Glutamatergic neuron (in vitro differentiated cells): ENCODE data around the gene MAPK1. TPM values are rescaled to one million over a fixed set of nuclear protein-coding genes. Genes with fewer than 3 reads are reported as not detected.
A peak's percentile ranks its signal among the peaks of the same experiment; 100 is the strongest.
"Not testable (repeated sequence)": the region's sequence is repeated elsewhere in the genome, so short reads cannot be mapped to it uniquely, and the experiment has no call there.

ENCODE experiments used
- DNase-seq: peaks from one replicate; pipeline ENCODE4 v3.0.0; 2022
- H3K27ac Mint-ChIP-seq: one replicate; pipeline ENCODE4 v1.8.0; 2020; ENCODE audit warnings: mild to moderate bottlenecking, mixed read lengths, inconsistent platforms; ENCODE audit not compliant: unreplicated experiment
- H3K27me3 Mint-ChIP-seq: one replicate; pipeline ENCODE4 v1.8.0; 2020; ENCODE audit warnings: mild to moderate bottlenecking, moderate library complexity, mixed read lengths, inconsistent platforms; ENCODE audit not compliant: unreplicated experiment
- H3K36me3 Mint-ChIP-seq: one replicate; pipeline ENCODE4 v1.8.0; 2020; ENCODE audit warnings: mild to moderate bottlenecking, mixed read lengths, inconsistent platforms; ENCODE audit not compliant: unreplicated experiment
- H3K4me1 Mint-ChIP-seq: one replicate; pipeline ENCODE4 v1.8.0; 2020; ENCODE audit warnings: mild to moderate bottlenecking, low read depth, mixed read lengths, inconsistent platforms; ENCODE audit not compliant: unreplicated experiment
- H3K4me3 Mint-ChIP-seq: one replicate; pipeline ENCODE4 v1.8.0; 2020; ENCODE audit warnings: mild to moderate bottlenecking, mixed read lengths, inconsistent platforms; ENCODE audit not compliant: unreplicated experiment
- H3K9me3 Mint-ChIP-seq: one replicate; pipeline ENCODE4 v1.8.0; 2020; ENCODE audit warnings: mild to moderate bottlenecking, moderate library complexity, mixed read lengths, inconsistent platforms; ENCODE audit not compliant: unreplicated experiment
- total RNA-seq: library from RNA; stranded (reverse); fragmentation: NEBNext Ultra II Directional; extraction: Animal tissue kit (Norgen Biotek cat#: 25700); gene quantifications from one replicate; pipeline ENCODE4 v1.2.1, GENCODE V29; 2021; ENCODE audit not compliant: unreplicated experiment
- TF ChIP-seq, protein P1 (sequence below): fragments of 200-600 bp; sonication (generic); IDR thresholded peaks from one replicate; pipeline ENCODE4 v1.5.0; 2021; ENCODE audit not compliant: partially characterized antibody, unreplicated experiment

Gene MAPK1
- total RNA-seq, 1 donor from 2014 or later = 148 TPM

DNA sequence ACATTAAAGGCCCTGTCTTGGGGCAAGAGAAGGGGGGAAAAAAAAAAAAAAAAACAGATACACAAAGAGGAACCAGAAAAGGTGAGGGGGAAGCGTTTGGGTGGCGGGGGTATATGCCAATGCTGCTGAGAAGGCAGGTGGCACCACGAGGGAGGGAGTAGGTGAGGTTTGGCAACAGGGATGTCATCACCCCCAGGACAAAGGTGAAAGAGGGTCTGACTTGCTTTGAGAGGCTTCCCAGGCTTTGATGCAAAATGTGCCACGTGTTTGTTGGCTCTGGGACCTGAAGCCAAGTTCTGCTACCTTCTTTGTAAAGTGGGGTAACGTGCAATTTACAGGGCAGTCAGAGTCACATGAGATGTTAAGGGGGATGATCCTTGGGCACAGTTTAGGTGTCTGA is 135.9 kb downstream of the MAPK1 start:
- H3K27ac Mint-ChIP-seq = no peak overlapping the region
- no peak overlapping the region for H3K4me3 Mint-ChIP-seq
- no peaks in the 10 kb centered on the region for H3K36me3 Mint-ChIP-seq
- peaks cover 9% of the 10 kb centered on the region for H3K9me3 Mint-ChIP-seq
- TF ChIP-seq, protein P1, sequence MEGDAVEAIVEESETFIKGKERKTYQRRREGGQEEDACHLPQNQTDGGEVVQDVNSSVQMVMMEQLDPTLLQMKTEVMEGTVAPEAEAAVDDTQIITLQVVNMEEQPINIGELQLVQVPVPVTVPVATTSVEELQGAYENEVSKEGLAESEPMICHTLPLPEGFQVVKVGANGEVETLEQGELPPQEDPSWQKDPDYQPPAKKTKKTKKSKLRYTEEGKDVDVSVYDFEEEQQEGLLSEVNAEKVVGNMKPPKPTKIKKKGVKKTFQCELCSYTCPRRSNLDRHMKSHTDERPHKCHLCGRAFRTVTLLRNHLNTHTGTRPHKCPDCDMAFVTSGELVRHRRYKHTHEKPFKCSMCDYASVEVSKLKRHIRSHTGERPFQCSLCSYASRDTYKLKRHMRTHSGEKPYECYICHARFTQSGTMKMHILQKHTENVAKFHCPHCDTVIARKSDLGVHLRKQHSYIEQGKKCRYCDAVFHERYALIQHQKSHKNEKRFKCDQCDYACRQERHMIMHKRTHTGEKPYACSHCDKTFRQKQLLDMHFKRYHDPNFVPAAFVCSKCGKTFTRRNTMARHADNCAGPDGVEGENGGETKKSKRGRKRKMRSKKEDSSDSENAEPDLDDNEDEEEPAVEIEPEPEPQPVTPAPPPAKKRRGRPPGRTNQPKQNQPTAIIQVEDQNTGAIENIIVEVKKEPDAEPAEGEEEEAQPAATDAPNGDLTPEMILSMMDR = no peak
- no peak for DNase-seq
- peaks cover 9% of the 10 kb centered on the region for H3K4me1 Mint-ChIP-seq
- H3K27me3 Mint-ChIP-seq = peaks cover 6% of the 10 kb centered on the region

DNA sequence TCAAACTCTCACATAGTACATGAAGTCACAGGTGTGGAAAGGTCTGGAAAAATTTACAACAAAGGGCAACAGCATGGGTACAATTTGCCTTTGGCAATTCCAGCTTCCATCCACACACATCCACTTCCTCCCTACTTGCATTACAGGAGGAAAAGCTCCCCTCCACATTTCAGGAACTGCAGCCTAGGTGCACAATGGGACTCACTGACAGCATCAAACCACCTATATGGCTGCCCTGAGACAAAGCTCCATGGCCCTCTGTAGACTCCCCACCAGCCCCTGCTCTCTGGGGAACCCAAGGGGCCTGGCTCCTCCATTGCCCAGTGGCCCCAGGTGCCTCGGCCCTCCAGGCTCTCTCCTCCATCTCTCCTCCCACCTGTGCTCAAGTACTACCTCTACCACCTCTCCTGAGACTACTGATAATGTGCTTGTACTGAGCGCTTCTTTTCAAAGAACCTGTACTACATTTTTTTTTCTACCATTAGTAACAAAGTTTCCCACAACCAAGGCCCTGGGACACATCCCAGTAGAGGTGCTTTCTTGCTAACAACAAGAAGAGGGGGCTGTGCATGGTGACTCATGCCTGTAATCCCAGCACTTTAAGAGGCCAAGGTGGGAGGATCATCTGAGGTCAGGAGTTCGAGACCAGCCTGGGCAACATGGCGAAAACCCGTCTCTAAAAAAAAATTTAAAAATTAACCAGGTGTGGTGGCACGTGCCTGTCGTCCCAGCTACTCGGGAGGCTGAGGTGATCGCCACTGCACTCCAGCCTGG is 136.7 kb downstream of the MAPK1 start:
- TF ChIP-seq, protein P1 = no peak
- H3K4me1 Mint-ChIP-seq = peaks cover 9% of the 10 kb centered on the region
- peaks cover 6% of the 10 kb centered on the region for H3K27me3 Mint-ChIP-seq
- H3K9me3 Mint-ChIP-seq = peaks cover 8% of the 10 kb centered on the region
- no peak overlapping the region for H3K27ac Mint-ChIP-seq
- H3K4me3 Mint-ChIP-seq = peak overlapping the region; percentile 0
- no peak for DNase-seq
- H3K36me3 Mint-ChIP-seq = no peaks in the 10 kb centered on the region

DNA sequence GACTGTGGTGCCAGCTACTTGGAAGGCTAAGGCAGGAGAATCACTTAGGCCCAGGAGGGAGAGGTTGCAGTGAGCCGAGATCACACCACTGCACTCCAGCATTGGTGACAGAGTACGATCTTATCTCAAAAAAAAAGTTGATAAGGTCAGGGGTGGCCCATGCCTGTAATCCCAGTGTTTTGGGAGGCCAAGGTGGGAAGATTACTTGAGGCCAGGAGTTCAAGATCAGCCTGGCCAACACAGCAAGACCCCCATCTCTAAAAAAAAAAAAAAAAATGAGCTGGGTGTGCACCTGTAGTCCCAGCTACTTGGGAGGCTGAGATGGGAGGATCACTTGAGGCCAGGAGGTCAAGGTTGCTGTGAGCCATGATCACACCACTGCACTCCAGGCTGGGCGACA is 138.3 kb downstream of the MAPK1 start:
- H3K4me1 Mint-ChIP-seq, H3K4me3 Mint-ChIP-seq, H3K27ac Mint-ChIP-seq, H3K27me3 Mint-ChIP-seq, DNase-seq, H3K9me3 Mint-ChIP-seq, H3K36me3 Mint-ChIP-seq: not testable (repeated sequence)

DNA sequence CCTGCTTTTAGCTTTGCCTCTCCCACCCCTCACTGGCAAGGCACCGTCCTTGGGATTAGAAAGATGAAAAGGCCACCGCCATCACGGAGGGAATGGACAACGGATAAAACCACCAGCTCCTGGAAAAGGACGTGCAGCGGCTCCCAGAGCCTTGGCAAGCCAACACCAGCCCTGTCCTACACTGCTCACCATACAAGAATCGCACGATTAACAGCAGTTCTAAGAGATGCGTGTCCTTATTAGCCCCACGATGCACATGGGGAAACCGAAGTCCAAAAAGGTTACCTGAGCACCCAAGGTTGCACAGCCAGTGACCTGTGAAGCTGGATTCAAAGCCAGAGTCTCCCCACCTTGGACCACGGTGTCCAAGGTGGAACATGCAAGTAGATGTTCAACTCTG is 139.2 kb downstream of the MAPK1 start:
- H3K27ac Mint-ChIP-seq = no peak overlapping the region

DNA sequence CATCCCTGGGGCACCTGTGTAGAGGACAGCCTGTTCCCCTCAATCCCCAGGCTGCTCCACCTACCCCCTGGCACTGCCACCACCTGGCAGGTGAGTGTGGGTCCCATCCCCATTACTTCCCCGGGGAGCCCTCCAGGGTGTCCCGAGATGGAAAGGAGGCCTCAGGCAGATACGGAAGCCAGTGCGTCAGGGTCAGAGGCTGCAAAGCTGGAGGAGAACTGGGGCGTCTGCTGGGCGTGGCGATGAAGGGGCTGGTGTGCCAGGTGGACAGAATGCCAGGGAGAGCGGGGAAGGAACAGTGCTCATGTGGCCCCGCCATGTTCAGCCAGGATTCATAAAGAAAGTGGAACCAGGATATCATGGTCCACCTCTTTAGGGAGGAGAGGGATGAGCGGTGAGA is 139.7 kb downstream of the MAPK1 start:
- no peaks in the 10 kb centered on the region for H3K27me3 Mint-ChIP-seq
- H3K36me3 Mint-ChIP-seq = no peaks in the 10 kb centered on the region
- H3K9me3 Mint-ChIP-seq = peaks cover 2% of the 10 kb centered on the region
- TF ChIP-seq, protein P1 = no peak
- no peak overlapping the region for H3K4me3 Mint-ChIP-seq
- DNase-seq = no peak
- no peak overlapping the region for H3K27ac Mint-ChIP-seq
- H3K4me1 Mint-ChIP-seq = peaks cover 2% of the 10 kb centered on the region

More for the DNA sequence above, 139.2 kb downstream of the MAPK1 start:
- Mint-ChIP-seq H3K4me1 (peaks cover 2% of the 10 kb centered on the region), H3K27me3 (no peaks in the 10 kb centered on the region), H3K4me3 (no peak overlapping the region), H3K9me3 (peaks cover 3% of the 10 kb centered on the region), H3K36me3 (no peaks in the 10 kb centered on the region)
- TF ChIP-seq, protein P1 = no peak
- DNase-seq = no peak
